GM10266 (cell line): ENCODE data around the gene C1RL.

ENCODE experiments used
- DNase-seq: peaks from one replicate; pipeline ENCODE4 v3.0.0; 2012; ENCODE audit errors: extremely low spot score
- CTCF ChIP-seq: IDR thresholded peaks from 2 replicates; pipeline ENCODE4 v1.5.1; 2012; ENCODE audit warnings: mild to moderate bottlenecking, low read depth; ENCODE audit not compliant: control insufficient read depth, insufficient read depth; ENCODE audit errors: missing control alignments

Gene C1RL

GRCh38 chr12:7091660-7092228 lies 17.3 kb downstream of the C1RL start:
- no peak for TF ChIP-seq CTCF

GRCh38 chr12:7091171-7091570 lies 17.8 kb downstream of the C1RL start:
- DNase-seq = no peak

More at GRCh38 chr12:7091660-7092228, 17.3 kb downstream of the C1RL start:
- peak; percentile 18 for DNase-seq

DNA sequence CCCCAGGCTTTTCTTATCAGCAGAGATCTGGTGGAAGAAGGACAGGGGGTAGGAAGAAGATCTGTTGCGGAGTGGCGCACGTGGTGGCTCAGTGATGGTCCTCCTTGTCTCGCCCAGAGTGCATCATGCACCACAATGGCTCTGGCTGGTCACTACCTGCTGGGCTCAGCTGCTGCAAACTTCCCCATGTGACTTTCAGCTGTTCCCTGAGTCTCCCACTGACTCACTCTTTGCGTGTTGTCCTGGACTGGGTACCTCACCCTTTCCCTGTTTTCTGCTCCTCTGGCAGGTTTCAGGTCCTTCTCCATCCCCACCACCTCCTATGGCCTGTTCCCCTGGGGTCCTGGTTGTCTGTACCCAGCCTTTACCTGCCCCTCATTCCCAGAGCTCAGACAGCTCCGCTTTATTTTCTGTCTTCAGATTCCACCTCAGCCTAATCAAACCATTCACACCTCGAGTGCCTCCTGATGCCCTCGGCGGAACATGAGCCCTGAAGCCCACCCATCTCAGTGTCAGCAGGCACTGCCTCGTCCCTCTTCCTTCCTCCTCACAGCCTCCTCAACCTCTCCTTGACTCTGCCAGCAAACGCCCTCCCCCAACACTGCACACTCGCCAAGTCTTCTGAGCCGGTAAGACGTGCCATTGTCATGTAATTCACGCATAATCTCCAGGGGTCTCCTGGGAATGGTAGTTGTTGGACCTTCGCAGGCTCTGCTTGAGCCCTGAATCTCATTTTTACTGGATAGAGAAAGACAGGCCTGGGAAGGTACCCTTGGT lies 18.6 kb downstream of the C1RL start:
- TF ChIP-seq CTCF = no peak
- DNase-seq = no peak

More at GRCh38 chr12:7091171-7091570, 17.8 kb downstream of the C1RL start:
- no peak for TF ChIP-seq CTCF

DNA sequence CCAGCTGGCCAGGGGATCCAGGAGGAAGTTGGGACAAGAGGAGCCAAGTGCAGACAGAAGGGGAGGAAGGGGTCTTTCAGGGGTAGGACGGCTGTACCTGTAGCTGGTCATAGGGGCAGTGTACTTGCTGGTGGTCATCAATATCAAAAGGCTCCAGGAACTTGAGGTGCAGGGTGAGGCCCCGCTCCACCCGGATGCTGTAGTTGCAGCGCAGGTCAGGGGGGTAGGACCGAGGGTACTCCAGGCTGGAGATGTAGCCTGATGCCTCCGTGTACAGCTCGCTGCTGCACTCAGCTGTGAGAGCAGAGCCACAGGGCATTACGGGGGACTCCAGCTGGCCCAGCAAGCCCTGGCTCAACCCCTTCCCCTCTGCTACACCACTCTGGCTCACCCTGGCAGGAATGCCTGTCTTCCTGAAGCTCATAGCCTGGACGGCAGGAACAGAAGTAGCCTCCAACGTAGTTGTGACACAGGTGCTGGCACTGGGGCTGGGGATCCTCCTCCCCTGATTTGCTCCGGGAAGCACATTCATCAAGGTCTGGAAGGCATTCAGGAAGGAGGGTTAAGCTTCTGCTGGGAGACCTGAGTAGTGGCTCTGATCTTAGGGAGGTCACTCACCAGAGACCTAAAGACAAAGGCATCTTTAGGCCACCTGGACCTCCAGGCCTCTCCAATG lies 19.7 kb downstream of the C1RL start:
- DNase-seq = no peak
- TF ChIP-seq CTCF = no peak

GRCh38 chr12:7083125-7083524 lies 25.9 kb downstream of the C1RL start:
- no peak for TF ChIP-seq CTCF
- no peak for DNase-seq

DNA sequence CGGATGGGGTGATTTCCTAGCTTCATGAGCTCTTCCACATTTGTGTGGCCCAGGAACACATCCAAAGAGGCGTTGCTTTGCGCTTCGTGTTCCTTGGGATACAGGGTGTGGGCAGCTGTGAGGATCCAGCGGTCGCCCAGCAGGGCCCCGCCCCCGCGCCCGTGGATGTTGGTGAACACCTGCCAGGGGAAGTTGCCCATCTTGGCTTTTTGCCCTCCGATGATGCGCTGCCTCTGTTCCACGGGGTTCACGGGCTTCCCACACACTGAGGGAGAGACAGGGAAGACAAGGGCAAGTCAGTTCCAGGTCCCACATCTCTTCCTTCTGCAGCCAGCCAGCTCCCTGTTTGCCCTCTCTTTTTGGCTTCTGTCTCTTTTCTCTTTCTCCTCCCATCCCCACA lies 28.0 kb downstream of the C1RL start:
- TF ChIP-seq CTCF = no peak
- no peak for DNase-seq

GRCh38 chr12:7079826-7080125 lies 29.2 kb downstream of the C1RL start:
- no peak for DNase-seq
- TF ChIP-seq CTCF = no peak
